H9 (cell line): Measurements from ENCODE around the gene KL. TPM values are rescaled to one million over a fixed set of nuclear protein-coding genes. Genes with fewer than 3 reads are reported as not detected.
A peak's percentile ranks its signal among the peaks of the same experiment; 100 is the strongest.

Experiments
- DNase-seq: peaks from one replicate; pipeline ENCODE4 v3.0.0-alpha.2; 2017
- H2AFZ ChIP-seq: one replicate; pipeline ENCODE4 v1.6.1; 2013; ENCODE audit warnings: mild to moderate bottlenecking, low read length, control low read depth, moderate library complexity
- H2AK5ac ChIP-seq: 2 replicates; pipeline ENCODE4 v1.6.1; 2013; ENCODE audit warnings: low read length, control low read depth, mixed read lengths; ENCODE audit not compliant: insufficient read length
- H2BK120ac ChIP-seq: one replicate; pipeline ENCODE4 v1.6.1; 2013; ENCODE audit warnings: low read depth, mild to moderate bottlenecking, low read length, control low read depth, inconsistent platforms; ENCODE audit not compliant: poor library complexity, severe bottlenecking
- H2BK12ac ChIP-seq: 2 replicates; pipeline ENCODE4 v1.6.1; 2013; ENCODE audit warnings: low read length, control low read depth, mixed read lengths, low read depth; ENCODE audit not compliant: insufficient read length
- H2BK15ac ChIP-seq: 2 replicates; pipeline ENCODE4 v1.6.1; 2013; ENCODE audit warnings: low read depth, low read length, control low read depth
- H2BK20ac ChIP-seq: one replicate; pipeline ENCODE4 v1.6.1; 2013; ENCODE audit warnings: low read depth, mild to moderate bottlenecking, low read length, control low read depth, inconsistent platforms; ENCODE audit not compliant: poor library complexity, severe bottlenecking
- H2BK5ac ChIP-seq: 2 replicates; pipeline ENCODE4 v1.6.1; 2013; ENCODE audit warnings: low read length, control low read depth, mixed read lengths; ENCODE audit not compliant: insufficient read length
- H3K14ac ChIP-seq: 2 replicates; pipeline ENCODE4 v1.6.1; 2013; ENCODE audit warnings: low read length, control low read depth; ENCODE audit not compliant: insufficient read depth
- H3K18ac ChIP-seq: 2 replicates; pipeline ENCODE4 v1.6.1; 2013; ENCODE audit warnings: low read depth, mild to moderate bottlenecking, mixed read lengths, low read length, control low read depth; ENCODE audit not compliant: insufficient read length
- H3K23ac ChIP-seq: 2 replicates; pipeline ENCODE4 v1.6.1; 2013; ENCODE audit warnings: low read length, control low read depth, mixed read lengths, low read depth; ENCODE audit not compliant: insufficient read length
- H3K23me2 ChIP-seq: 2 replicates; pipeline ENCODE4 v1.6.1; 2013; ENCODE audit warnings: low read depth, mild to moderate bottlenecking, mixed read lengths, low read length, control low read depth; ENCODE audit not compliant: insufficient read length, poor library complexity, severe bottlenecking
- H3K27ac ChIP-seq: 2 replicates; pipeline ENCODE4 v1.5.1; 2013; ENCODE audit warnings: low read length, control low read depth, mixed read lengths, low read depth; ENCODE audit not compliant: insufficient read length
- H3K27me3 ChIP-seq: 2 replicates; pipeline ENCODE4 v1.6.1; 2013; ENCODE audit warnings: low read length, control low read depth, inconsistent platforms; ENCODE audit not compliant: insufficient read depth
- H3K4ac ChIP-seq: 2 replicates; pipeline ENCODE4 v1.6.1; 2013; ENCODE audit warnings: low read depth, mild to moderate bottlenecking, control low read depth, inconsistent platforms, low read length, moderate library complexity
- H3K4me1 ChIP-seq: 2 replicates; pipeline ENCODE4 v1.6.1; 2013; ENCODE audit warnings: low read length, control low read depth, inconsistent platforms; ENCODE audit not compliant: insufficient read depth
- H3K4me2 ChIP-seq: 2 replicates; pipeline ENCODE4 v1.6.1; 2013; ENCODE audit warnings: low read length, control low read depth, mixed read lengths; ENCODE audit not compliant: insufficient read length, insufficient read depth
- H3K56ac ChIP-seq: 2 replicates; pipeline ENCODE4 v1.6.1; 2013; ENCODE audit warnings: low read depth, mild to moderate bottlenecking, mixed read lengths, low read length, control low read depth; ENCODE audit not compliant: insufficient read length
- H3K79me1 ChIP-seq: 2 replicates; pipeline ENCODE4 v1.6.1; 2013; ENCODE audit warnings: low read depth, mild to moderate bottlenecking, moderate library complexity, low read length, control low read depth, inconsistent platforms; ENCODE audit not compliant: insufficient read depth, poor library complexity, severe bottlenecking
- H3K79me2 ChIP-seq: 2 replicates; pipeline ENCODE4 v1.6.1; 2013; ENCODE audit warnings: low read length, control low read depth, inconsistent platforms; ENCODE audit not compliant: insufficient read depth
- H3K9ac ChIP-seq: 2 replicates; pipeline ENCODE4 v1.6.1; 2013; ENCODE audit warnings: low read length, control low read depth, mixed read lengths; ENCODE audit not compliant: insufficient read length; ENCODE audit errors: extremely low read depth
- H3K9me3 ChIP-seq: one replicate; pipeline ENCODE4 v1.6.1; 2013; ENCODE audit warnings: low read depth, low read length, inconsistent platforms; ENCODE audit not compliant: control insufficient read depth
- H3T11ph ChIP-seq: one replicate; pipeline ENCODE4 v1.6.1; 2013; ENCODE audit warnings: mild to moderate bottlenecking, low read length, control low read depth, inconsistent platforms
- H4K20me1 ChIP-seq: one replicate; pipeline ENCODE4 v1.6.1; 2013; ENCODE audit not compliant: control insufficient read depth, insufficient read length, insufficient read depth
- H4K5ac ChIP-seq: 2 replicates; pipeline ENCODE4 v1.6.1; 2013; ENCODE audit warnings: low read depth, mild to moderate bottlenecking, mixed read lengths, low read length, control low read depth; ENCODE audit not compliant: insufficient read length
- H4K8ac ChIP-seq: replicated peaks from 2 replicates; pipeline ENCODE4 v1.6.1; 2013; ENCODE audit warnings: low read length, control low read depth, mixed read lengths, low read depth; ENCODE audit not compliant: insufficient read length
- H4K91ac ChIP-seq: 2 replicates; pipeline ENCODE4 v1.6.1; 2013; ENCODE audit warnings: low read depth, mild to moderate bottlenecking, moderate library complexity, mixed read lengths, low read length, control low read depth; ENCODE audit not compliant: insufficient read length
- H3K27ac Mint-ChIP-seq, 3 experiments: 2 replicates in 2 of 3; 3 replicates in 1 of 3; pipeline ENCODE4 v1.8.0; 2020 to 2021; ENCODE audit warnings: mixed read lengths in 3 of 3, mild to moderate bottlenecking in 1 of 3, moderate library complexity in 1 of 3
- H3K27me3 Mint-ChIP-seq: 2 replicates; pipeline ENCODE4 v1.8.0; 2021; ENCODE audit warnings: low read depth, mild to moderate bottlenecking, moderate library complexity, mixed read lengths
- H3K36me3 Mint-ChIP-seq, 3 experiments: 2 replicates in 2 of 3; 3 replicates in 1 of 3; pipeline ENCODE4 v1.8.0; 2020 to 2021; ENCODE audit warnings: low read depth in 3 of 3, mixed read lengths in 3 of 3; ENCODE audit not compliant: insufficient read depth in 1 of 3
- H3K4me1 Mint-ChIP-seq, 2 experiments: 2 replicates each; pipeline ENCODE4 v1.8.0; 2020; ENCODE audit warnings: mixed read lengths in 2 of 2
- H3K4me3 Mint-ChIP-seq, 2 experiments: 2 replicates in 1 of 2; 3 replicates in 1 of 2; pipeline ENCODE4 v1.8.0; 2020 to 2021; ENCODE audit warnings: mild to moderate bottlenecking in 2 of 2, mixed read lengths in 2 of 2, moderate library complexity in 1 of 2
- H3K9me3 Mint-ChIP-seq, 2 experiments: 2 replicates in 1 of 2; 3 replicates in 1 of 2; pipeline ENCODE4 v1.8.0; 2020; ENCODE audit warnings: mild to moderate bottlenecking in 2 of 2, mixed read lengths in 2 of 2, moderate library complexity in 1 of 2
- WGBS: extraction: QIAGEN DNeasy Blood & Tissue Kit; methylation state at CpG from one replicate; pipeline ENCODE4 v1.1.7; 2013; ENCODE audit warnings: missing lambda C conversion rate, low lambda C conversion rate, mixed read lengths; ENCODE audit not compliant: insufficient read length; ENCODE audit errors: extremely low coverage; 5-methylcytosine and 5-hydroxymethylcytosine counted together
- total RNA-seq: library from RNA; stranded (reverse); gene quantifications from 2 replicates; pipeline ENCODE4 v1.2.1, GENCODE V29; 2021
- TF ChIP-seq, protein P1 (sequence below): fragments of 200-600 bp; sonication (generic); conservative IDR thresholded peaks from 3 replicates; pipeline ENCODE4 v1.8.0; 2021; ENCODE audit warnings: antibody characterized with exemption, mild to moderate bottlenecking

The KL gene
- total RNA-seq, 1 experiment from 2014 or later = not detected

GRCh38 chr13:32977321-32977720, 38.9 kb upstream of the KL start:
- H2AK5ac ChIP-seq = no peak overlapping the region
- no peak overlapping the region for H3K23ac ChIP-seq
- no peak overlapping the region for H3K27ac ChIP-seq
- H4K8ac ChIP-seq = no peak overlapping the region
- Mint-ChIP-seq H3K36me3 (no peaks in the 10 kb centered on the region; a peak in 1 of 7 replicates), H3K27ac (no peak overlapping the region; a peak in 1 of 7 replicates), H3K9me3 (no peaks in the 10 kb centered on the region), H3K27me3 (no peaks in the 10 kb centered on the region), H3K4me3 (peak overlapping the region in 1 of 2 experiments; percentile 3; a peak in 1 of 5 replicates), H3K4me1 (peaks cover 17 to 19% of the 10 kb centered on the region in 2 experiments)
- H3K23me2 ChIP-seq = no peaks in the 10 kb centered on the region
- no peak overlapping the region for H2AFZ ChIP-seq
- H2BK120ac ChIP-seq = no peak overlapping the region
- no peaks in the 10 kb centered on the region for H4K20me1 ChIP-seq
- H3K27me3 ChIP-seq = no peaks in the 10 kb centered on the region
- H3T11ph ChIP-seq = no peak overlapping the region
- H3K79me1 ChIP-seq = no peaks in the 10 kb centered on the region
- no peak overlapping the region for H2BK5ac ChIP-seq
- no peak overlapping the region for H3K4me2 ChIP-seq
- H3K14ac ChIP-seq = no peak overlapping the region
- peak overlapping the region; percentile 1 for H3K18ac ChIP-seq
- no peak overlapping the region for H2BK15ac ChIP-seq
- WGBS = no CpG with 5 or more reads among the region's 7 CpGs
- H3K9ac ChIP-seq = no peak overlapping the region
- no peak overlapping the region for H4K91ac ChIP-seq
- no peak overlapping the region for H2BK12ac ChIP-seq
- H3K56ac ChIP-seq = no peak overlapping the region
- H3K4ac ChIP-seq = no peak overlapping the region
- H3K9me3 ChIP-seq = no peaks in the 10 kb centered on the region
- H4K5ac ChIP-seq = no peak overlapping the region
- H2BK20ac ChIP-seq = no peak overlapping the region
- DNase-seq = no peak
- H3K79me2 ChIP-seq = no peaks in the 10 kb centered on the region
- no peaks in the 10 kb centered on the region for H3K4me1 ChIP-seq
- TF ChIP-seq, protein P1, sequence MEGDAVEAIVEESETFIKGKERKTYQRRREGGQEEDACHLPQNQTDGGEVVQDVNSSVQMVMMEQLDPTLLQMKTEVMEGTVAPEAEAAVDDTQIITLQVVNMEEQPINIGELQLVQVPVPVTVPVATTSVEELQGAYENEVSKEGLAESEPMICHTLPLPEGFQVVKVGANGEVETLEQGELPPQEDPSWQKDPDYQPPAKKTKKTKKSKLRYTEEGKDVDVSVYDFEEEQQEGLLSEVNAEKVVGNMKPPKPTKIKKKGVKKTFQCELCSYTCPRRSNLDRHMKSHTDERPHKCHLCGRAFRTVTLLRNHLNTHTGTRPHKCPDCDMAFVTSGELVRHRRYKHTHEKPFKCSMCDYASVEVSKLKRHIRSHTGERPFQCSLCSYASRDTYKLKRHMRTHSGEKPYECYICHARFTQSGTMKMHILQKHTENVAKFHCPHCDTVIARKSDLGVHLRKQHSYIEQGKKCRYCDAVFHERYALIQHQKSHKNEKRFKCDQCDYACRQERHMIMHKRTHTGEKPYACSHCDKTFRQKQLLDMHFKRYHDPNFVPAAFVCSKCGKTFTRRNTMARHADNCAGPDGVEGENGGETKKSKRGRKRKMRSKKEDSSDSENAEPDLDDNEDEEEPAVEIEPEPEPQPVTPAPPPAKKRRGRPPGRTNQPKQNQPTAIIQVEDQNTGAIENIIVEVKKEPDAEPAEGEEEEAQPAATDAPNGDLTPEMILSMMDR = no peak
